AG09309 (cell line): Measurements from ENCODE around the gene ARNT2.
A peak's percentile ranks its signal among the peaks of the same experiment; 100 is the strongest.

ENCODE experiments used
- DNase-seq: peaks from one replicate; pipeline ENCODE4 v3.0.0-alpha.2; 2010; ENCODE audit warnings: low read depth
- H3K4me3 ChIP-seq: 2 replicates; pipeline ENCODE4 v1.5.1; 2011; ENCODE audit warnings: mild to moderate bottlenecking, low read depth, low read length, moderate library complexity; ENCODE audit not compliant: control insufficient read depth
- CTCF ChIP-seq: IDR thresholded peaks from 2 replicates; pipeline ENCODE4 v1.5.1; 2011; ENCODE audit warnings: mild to moderate bottlenecking, low read depth, low read length, inconsistent platforms; ENCODE audit not compliant: insufficient read depth, control insufficient read depth; ENCODE audit errors: missing control alignments

The ARNT2 gene

GRCh38 chr15:80526556-80527340, 122.6 kb downstream of the ARNT2 start:
- TF ChIP-seq CTCF: no peak
- no peak overlapping the region for H3K4me3 ChIP-seq
- DNase-seq: peak; percentile 83

DNA sequence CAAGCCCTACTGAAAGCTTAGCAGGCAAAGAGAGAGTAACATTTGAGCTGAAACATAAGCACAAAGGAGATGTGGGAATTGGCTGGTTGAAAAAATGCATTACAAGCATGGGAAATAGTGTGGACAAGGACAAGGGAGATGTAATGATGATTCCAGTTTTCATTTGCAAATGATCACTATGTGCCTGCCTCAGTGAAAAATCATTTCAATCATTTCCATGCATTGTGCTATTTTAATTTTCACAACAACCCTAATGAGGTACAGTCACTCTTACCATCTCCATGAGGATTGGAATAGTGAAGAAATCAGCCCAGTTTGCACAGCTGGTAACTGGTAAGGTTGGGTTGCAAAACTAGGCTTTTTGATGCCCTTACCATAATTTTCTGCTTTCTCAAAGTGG, 123.2 kb downstream of the ARNT2 start:
- no peak for TF ChIP-seq CTCF
- DNase-seq: no peak
- H3K4me3 ChIP-seq: no peak overlapping the region

- DNase-seq: no peak
- TF ChIP-seq CTCF: no peak
- no peak overlapping the region for H3K4me3 ChIP-seq
Observed at GRCh38 chr15:80527961-80528360, 123.8 kb downstream of the ARNT2 start.

GRCh38 chr15:80530737-80531365, 126.7 kb downstream of the ARNT2 start:
- H3K4me3 ChIP-seq: no peak overlapping the region
- peak; percentile 47 for DNase-seq
- no peak for TF ChIP-seq CTCF

DNA sequence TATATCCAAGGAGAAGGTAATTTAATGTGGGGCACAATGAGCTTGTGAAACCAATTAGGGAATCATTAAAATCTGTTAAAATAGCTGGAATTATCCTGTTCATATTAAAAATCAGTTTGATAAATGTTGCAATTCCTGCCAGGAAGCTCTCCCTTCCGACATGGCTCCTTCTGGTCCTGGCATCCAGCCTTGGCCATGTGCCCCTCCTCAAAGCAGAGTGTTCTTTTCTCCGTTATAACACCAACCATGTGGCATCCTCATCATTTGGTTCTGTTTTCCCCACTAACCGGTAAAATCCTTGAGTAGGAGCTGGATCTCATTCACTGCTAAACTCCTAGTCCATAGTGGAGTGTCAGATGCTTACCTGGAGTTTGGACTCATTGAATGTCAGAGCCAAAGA, 127.2 kb downstream of the ARNT2 start:
- TF ChIP-seq CTCF: no peak
- no peak overlapping the region for H3K4me3 ChIP-seq
- no peak for DNase-seq

- no peak for DNase-seq
- H3K4me3 ChIP-seq: no peak overlapping the region
- no peak for TF ChIP-seq CTCF
Observed at GRCh38 chr15:80531796-80532195, 127.6 kb downstream of the ARNT2 start.
